TTC549 (cell line): Measurements from ENCODE around the gene SLC5A4.

ENCODE experiments used
- FAIRE-seq: peaks from 2 replicates; lab custom pipeline; 2012; peaks lifted over from hg19 to GRCh38; lab: Jason Lieb, UNC

SLC5A4 gene

DNA sequence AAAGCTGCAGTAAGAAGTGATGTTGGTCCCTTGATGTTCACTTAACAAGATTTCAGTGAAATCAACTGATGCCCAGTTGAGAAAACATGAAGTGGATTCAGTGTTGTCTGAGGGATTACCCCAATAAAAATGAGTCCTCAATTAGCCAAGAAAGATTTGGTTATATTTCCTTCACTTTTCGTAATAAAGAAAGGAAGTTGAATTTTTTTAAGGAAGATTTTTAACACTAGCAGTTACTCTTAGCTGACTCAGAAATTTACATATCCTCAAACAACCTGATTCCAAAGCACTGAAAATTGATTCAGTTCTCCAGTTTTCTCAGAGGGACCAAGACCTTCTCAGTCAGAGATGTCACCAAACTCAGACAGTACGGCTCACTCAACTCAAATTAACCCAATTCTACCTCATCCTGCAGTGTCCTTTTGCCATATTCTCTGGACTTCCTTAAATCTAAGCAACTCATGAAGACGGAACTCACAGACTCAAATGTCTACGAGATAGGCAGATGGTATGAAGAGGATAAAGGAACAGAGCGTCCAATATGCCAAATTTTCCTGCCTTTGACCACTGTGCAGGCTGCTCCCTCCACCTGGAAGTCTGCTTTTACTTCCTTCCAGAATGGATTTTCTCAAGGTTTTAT is 22.8 kb downstream of the SLC5A4 start:
- no peak for FAIRE-seq

DNA sequence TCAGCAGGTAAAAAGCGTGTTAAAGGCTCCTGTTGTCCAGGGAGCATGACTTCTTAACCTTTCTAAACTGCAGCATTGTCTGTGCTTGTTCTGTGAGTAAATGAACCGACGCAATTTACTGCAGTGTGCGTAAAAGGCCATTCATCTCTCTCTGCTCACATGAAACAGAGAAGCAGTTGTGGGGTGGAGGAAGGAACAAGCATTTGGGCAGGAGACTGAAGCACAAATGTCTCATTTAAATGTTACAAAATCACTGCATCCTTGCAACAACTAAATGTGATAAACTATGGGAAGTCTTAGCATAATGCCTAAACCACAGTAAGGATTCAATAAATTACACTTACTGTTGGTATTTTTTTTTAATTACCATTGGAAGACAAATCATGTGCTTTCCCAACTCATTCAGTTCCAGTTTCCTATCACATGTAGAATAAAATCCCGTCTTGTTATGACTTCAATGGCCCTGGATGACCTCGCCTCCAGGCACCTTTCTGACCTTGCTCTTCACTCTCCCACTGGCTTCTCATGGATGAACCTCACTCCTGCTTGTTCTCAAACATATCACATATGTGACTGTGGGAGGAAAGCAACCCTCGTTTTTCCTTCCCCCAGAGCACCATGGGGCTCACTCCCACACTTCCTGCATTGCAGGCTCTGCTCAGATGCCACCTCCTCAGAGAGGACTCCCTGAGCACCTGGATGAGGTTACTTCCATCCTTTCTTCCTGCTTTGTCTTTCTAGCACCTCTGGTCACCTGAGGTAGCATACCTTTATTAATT is 28.6 kb downstream of the SLC5A4 start:
- no peak for FAIRE-seq

- FAIRE-seq = no peak
These were observed 32.2 kb downstream of the SLC5A4 start for GRCh38 chr22:32222991-32223390.

GRCh38 chr22:32219026-32219425 is 36.1 kb downstream of the SLC5A4 start:
- no peak for FAIRE-seq

DNA sequence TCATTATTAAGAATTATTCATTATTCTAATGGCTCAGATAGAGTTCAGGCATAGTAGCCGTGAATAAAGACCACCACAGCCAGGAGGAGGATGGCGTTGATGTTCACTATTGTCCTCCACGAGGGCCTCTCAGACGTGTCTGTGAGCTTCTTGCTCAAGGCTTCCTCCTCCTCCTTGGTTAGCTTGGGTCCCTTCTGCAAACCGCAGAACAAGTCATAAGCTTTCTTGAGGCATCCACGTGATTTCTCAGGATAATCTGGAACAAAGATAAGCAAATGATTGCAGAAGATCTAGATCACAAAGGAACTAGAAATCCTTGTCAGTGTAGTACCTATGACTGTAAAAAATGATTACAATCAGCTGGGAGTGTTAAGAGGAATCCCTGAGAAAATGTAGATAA is 36.7 kb downstream of the SLC5A4 start:
- FAIRE-seq = no peak

GRCh38 chr22:32217465-32217864 is 37.7 kb downstream of the SLC5A4 start:
- FAIRE-seq = no peak

DNA sequence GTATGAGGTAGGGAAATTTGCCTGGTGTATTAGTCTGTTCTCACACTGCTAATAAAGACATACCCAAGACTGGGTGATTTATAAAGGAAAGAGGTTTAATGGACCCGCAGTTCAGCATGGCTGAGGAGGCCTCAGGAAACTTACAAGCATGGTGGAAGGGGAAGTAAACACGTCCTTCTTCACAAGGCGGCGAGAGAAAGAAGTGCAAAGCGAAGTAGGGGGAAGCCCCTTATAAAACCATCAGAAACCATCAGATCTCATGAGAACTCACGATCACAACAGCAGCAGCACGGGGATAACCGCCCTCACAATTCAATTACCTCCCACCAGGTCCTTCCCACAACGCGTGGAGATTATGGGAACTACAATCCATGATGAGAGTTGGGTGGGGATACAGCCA is 38.2 kb downstream of the SLC5A4 start:
- no peak for FAIRE-seq

DNA sequence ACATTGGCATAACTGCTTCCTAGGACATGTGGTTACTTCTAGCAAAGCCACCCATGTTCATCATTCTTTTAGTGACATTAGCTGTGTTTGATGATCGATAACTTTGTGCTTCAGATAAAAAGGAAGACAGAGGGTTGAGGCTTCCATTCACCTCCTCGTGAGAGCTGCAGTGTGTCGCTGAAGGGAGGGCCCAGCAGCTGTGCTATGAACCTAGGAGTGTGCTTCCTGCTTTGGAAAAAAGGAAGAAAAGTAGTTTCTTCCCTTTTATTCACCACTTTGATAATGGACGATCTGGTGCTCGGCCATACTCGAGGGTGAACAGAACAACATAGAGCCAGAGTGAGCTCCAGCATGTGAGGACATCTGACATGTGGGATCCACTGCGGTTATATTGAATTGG is 44.1 kb downstream of the SLC5A4 start:
- no peak for FAIRE-seq

DNA sequence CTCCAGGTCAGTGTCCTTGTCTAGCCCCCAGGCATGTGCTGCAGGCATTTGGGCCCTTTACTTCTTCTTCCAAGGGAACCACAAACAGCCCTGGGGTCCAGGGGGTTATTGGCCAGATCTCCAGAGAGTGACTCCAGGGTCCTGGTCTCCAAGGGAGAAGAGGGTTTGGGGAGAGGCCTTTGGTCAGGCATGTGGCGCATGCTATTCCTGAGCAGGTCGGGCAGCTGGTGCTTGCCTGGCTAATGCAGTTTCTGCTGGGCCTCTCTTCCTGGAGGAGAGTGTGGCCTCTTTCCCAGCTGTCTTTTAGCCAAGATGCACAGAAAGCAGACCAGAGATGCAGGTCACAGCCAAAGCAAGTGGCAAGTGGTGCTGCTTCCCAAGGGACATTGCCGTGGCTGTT is 46.5 kb downstream of the SLC5A4 start:
- no peak for FAIRE-seq

DNA sequence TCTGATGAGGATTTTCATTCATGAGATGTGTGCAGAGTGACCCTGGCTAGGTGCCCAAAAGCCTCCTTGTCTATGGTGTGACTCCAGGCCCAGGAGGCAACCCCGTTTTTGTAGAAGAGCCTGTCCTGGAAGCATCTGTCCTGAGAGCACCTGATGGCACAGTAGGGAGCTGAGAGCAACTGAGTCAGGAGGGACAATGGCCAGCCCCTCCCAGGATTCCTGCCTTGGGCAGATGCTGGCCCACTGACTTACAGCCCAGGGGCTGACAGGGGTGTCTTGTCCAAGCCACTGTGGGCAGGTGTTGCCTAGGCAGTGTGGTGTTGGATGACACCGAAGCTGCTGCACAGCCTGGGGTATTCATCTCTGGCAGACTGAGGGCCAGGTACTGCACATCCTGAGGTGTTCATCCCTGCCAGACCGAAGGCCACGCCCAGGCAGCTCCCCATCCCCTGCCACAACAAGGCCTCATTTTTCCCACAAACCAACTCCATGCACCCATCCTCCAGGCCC is 47.1 kb downstream of the SLC5A4 start:
- FAIRE-seq = no peak

GRCh38 chr22:32206774-32207758 is 48.1 kb downstream of the SLC5A4 start:
- no peak for FAIRE-seq

DNA sequence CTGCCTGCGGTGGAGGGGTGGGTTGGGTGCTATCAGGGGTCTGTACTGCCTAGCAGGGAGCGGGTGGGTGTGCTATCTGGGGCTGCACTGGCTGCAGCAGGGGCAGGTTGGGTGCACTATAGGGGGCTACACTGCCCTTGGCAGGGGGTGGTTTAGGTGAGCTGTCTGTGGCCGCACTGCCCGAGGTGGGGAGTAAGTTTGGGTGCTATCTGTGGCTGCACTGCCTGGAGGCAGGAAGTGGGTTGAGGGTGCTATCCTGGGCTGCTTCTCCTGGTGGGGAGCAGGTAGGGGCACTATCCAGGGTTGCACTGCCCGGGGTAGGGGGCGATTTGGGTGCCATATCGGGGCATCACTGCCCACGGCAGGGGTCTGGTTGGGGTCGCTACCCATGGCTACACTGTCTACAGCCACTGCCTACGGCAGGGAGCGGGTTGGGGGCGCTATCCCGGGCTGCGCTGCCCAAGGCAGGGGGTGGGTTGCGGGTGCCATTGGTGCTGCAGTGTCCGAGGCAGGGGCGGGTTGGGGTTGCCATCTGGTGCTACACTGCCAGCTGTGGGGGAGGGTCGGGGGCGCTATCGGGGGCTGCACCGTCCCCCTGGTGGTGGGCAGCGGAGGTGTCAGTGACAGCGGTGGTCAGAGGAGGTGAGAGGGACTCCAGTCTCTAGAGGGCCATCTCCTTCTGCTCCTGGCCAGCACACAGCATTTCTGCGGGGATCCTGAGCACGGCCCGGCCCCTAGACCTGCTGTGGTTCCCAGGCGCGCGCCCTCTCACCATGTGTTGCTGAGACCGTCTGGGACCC is 49.0 kb downstream of the SLC5A4 start:
- FAIRE-seq = no peak

- no peak for FAIRE-seq
These were observed 50.1 kb downstream of the SLC5A4 start, which contains the start of gene RFPL2 for GRCh38 chr22:32204856-32205722. RFPL2 (minus strand) TSS chr22:32205073; CDS start chr22:32202451, 2,622 bp downstream.

GRCh38 chr22:32204040-32204855 is 50.9 kb downstream of the SLC5A4 start:
- FAIRE-seq = no peak

GRCh38 chr22:32203181-32204039 is 51.7 kb downstream of the SLC5A4 start:
- no peak for FAIRE-seq

GRCh38 chr22:32202539-32203180 is 52.5 kb downstream of the SLC5A4 start:
- no peak for FAIRE-seq

- no peak for FAIRE-seq
These were observed 53.0 kb downstream of the SLC5A4 start for GRCh38 chr22:32202161-32202538.

GRCh38 chr22:32200752-32201151 is 54.4 kb downstream of the SLC5A4 start:
- FAIRE-seq = no peak
